PC-9 (cell line): Measurements from ENCODE around the gene ASTN2. TPM values are rescaled to one million over a fixed set of nuclear protein-coding genes. Genes with fewer than 3 reads are reported as not detected.

Source experiments
- BruUV-seq: library from RNA; stranded (reverse); fragments of 400-500 nt; replicated peaks from 2 replicates; lab custom pipeline; 2021; lab: Mats Ljungman, UMichigan
- CTCF ChIA-PET: fragments of 300-600 bp; sonication (Branson Sonifier 250); formaldehyde crosslinking; loops from one replicate; lab custom pipeline; 2022; ENCODE audit warnings: antibody characterized with exemption; lab: Charles Lee
- POLR2A ChIA-PET: fragments of 300-600 bp; sonication (Branson Sonifier 250); formaldehyde crosslinking; loops from one replicate; lab custom pipeline; 2022; ENCODE audit warnings: antibody characterized with exemption; ENCODE audit not compliant: unreplicated experiment; lab: Charles Lee
- DNase-seq, 2 experiments: peaks; one replicate each; pipeline versions ENCODE4 v3.0.0 to v3.0.0-alpha.2; 2015 to 2022; ENCODE audit warnings: mixed read lengths in 1 of 2
- H2AFZ ChIP-seq: fragments of 200-600 bp; sonication (generic); 2 replicates; pipeline ENCODE4 v1.8.1; 2017; ENCODE audit warnings: antibody characterized with exemption
- H3F3A ChIP-seq: fragments of 200-600 bp; sonication (generic); 2 replicates; pipeline ENCODE4 v1.8.1; 2017; ENCODE audit warnings: antibody characterized with exemption, mild to moderate bottlenecking, low read depth; ENCODE audit not compliant: insufficient read depth
- H3K27ac ChIP-seq: fragments of 200-600 bp; sonication (generic); 2 replicates; pipeline ENCODE4 v1.6.1; 2016; ENCODE audit warnings: mixed run types
- H3K27me3 ChIP-seq: fragments of 200-600 bp; sonication (generic); 2 replicates; pipeline ENCODE4 v1.6.1; 2016; ENCODE audit warnings: low read depth, mixed run types; ENCODE audit not compliant: insufficient read depth
- H3K36me3 ChIP-seq: fragments of 200-600 bp; sonication (generic); 2 replicates; pipeline ENCODE4 v1.6.1; 2016; ENCODE audit warnings: low read depth, mixed run types
- H3K4me1 ChIP-seq: fragments of 200-600 bp; sonication (generic); replicated peaks from 2 replicates; pipeline ENCODE4 v1.6.1; 2016; ENCODE audit warnings: mixed run types; ENCODE audit not compliant: insufficient read depth
- H3K4me2 ChIP-seq: fragments of 200-600 bp; sonication (generic); 2 replicates; pipeline ENCODE4 v1.6.1; 2017; ENCODE audit warnings: mixed run types
- H3K4me3 ChIP-seq: fragments of 200-600 bp; sonication (generic); 2 replicates; pipeline ENCODE4 v1.6.1; 2016; ENCODE audit warnings: mixed run types
- H3K79me2 ChIP-seq: fragments of 200-600 bp; sonication (generic); 2 replicates; pipeline ENCODE4 v1.6.1; 2017; ENCODE audit warnings: low read depth, mixed run types
- H3K9me2 ChIP-seq: fragments of 200-600 bp; sonication (generic); 2 replicates; pipeline ENCODE4 v1.8.1; 2017; ENCODE audit warnings: mild to moderate bottlenecking; ENCODE audit not compliant: insufficient read depth
- H3K9me3 ChIP-seq: fragments of 200-600 bp; sonication (generic); 2 replicates; pipeline ENCODE4 v1.8.1; 2016; ENCODE audit warnings: low read depth; ENCODE audit not compliant: insufficient read depth
- H4K20me1 ChIP-seq: fragments of 200-600 bp; sonication (generic); 2 replicates; pipeline ENCODE4 v1.8.1; 2017; ENCODE audit not compliant: insufficient read depth
- EZH2 ChIP-seq: fragments of 200-600 bp; sonication (generic); IDR thresholded peaks from 2 replicates; pipeline ENCODE4 v1.8.0; 2017; ENCODE audit warnings: antibody characterized with exemption, low read depth
- intact Hi-C: fragments of 100-400 bp; cut with micrococcal nuclease; formaldehyde crosslinking; loops from one replicate; pipeline ENCODE4 v1.10.0; 2022; ENCODE audit not compliant: unreplicated experiment
- total RNA-seq: library from RNA; stranded (reverse); gene quantifications from 2 replicates; pipeline ENCODE4 v1.2.3, GENCODE V29; 2021
- TF ChIP-seq, protein P1 (sequence below): fragments of 200-600 bp; sonication (generic); conservative IDR thresholded peaks from 2 replicates; pipeline ENCODE4 v1.6.1; 2017; ENCODE audit warnings: mixed run types, antibody characterized with exemption, mild to moderate bottlenecking, moderate library complexity

Gene ASTN2
- total RNA-seq, 1 experiment from 2014 or later, result 6.2 TPM

DNA sequence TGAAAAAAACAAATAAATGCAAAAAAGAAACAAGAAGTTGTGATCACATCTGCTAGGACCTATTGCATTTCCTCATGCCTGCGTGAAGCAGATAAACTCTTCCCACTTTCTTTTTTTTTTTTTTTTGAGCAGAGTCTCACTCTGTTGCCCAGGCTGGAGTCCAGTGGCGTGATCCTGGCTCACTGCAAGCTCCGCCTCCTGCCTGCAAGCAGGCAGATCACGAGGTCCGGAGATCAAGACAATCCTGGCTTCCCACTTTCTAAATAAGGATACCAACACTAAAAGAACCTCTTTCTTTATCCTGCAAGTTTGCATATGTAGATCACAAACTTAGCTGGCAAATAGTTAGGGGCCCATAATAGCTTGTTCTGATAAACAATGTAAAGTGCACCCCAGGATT, 128.6 kb downstream of the ASTN2 start:
- Histone ChIP-seq H3K4me1 (no peaks in the 10 kb centered on the region), H3K36me3 (no peaks in the 10 kb centered on the region), H3K27me3 (peaks cover 3% of the 10 kb centered on the region; the same call in 1 of the 2 replicates), H3K79me2 (no peaks in the 10 kb centered on the region), H3K4me2 (no peak overlapping the region), H4K20me1 (no peaks in the 10 kb centered on the region), H3K27ac (no peak overlapping the region), H3F3A (no peaks in the 10 kb centered on the region), H2AFZ (no peak overlapping the region), H3K9me3 (no peaks in the 10 kb centered on the region), H3K9me2 (no peaks in the 10 kb centered on the region), H3K4me3 (no peak overlapping the region)
- BruUV-seq, result no TSS peak
- TF ChIP-seq, protein P1, sequence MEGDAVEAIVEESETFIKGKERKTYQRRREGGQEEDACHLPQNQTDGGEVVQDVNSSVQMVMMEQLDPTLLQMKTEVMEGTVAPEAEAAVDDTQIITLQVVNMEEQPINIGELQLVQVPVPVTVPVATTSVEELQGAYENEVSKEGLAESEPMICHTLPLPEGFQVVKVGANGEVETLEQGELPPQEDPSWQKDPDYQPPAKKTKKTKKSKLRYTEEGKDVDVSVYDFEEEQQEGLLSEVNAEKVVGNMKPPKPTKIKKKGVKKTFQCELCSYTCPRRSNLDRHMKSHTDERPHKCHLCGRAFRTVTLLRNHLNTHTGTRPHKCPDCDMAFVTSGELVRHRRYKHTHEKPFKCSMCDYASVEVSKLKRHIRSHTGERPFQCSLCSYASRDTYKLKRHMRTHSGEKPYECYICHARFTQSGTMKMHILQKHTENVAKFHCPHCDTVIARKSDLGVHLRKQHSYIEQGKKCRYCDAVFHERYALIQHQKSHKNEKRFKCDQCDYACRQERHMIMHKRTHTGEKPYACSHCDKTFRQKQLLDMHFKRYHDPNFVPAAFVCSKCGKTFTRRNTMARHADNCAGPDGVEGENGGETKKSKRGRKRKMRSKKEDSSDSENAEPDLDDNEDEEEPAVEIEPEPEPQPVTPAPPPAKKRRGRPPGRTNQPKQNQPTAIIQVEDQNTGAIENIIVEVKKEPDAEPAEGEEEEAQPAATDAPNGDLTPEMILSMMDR, result no peak
- no peak for TF ChIP-seq EZH2
- intact Hi-C loops, result no loop called here
- ChIA-PET POLR2A (no interaction called here), CTCF (no interaction called here)
- no peak for DNase-seq

DNA sequence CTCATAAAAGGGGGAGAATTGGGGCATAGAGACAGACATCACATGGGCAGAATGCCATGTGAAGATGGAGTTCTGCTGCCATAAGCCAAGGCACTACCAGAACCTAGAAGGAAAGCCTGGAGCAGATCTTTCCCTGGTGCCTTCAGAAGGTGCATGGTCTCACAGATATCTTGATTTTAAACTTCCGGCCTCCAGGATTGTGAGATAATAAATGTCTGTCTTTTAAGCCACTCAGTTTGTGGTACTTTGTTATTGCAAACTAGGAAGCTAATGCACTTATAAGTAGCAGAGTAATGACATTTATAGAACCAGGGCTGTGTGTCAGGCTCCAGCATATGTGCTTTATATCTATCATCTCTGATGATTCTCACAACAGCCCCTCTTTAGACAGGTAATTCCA, 130.4 kb downstream of the ASTN2 start:
- Histone ChIP-seq H3K4me2 (no peak overlapping the region), H3K27me3 (peaks cover 9% of the 10 kb centered on the region; the same call in 1 of the 2 replicates), H3K4me3 (no peak overlapping the region), H3K9me3 (no peaks in the 10 kb centered on the region), H3K79me2 (no peaks in the 10 kb centered on the region), H2AFZ (no peak overlapping the region), H3K36me3 (no peaks in the 10 kb centered on the region), H3F3A (no peaks in the 10 kb centered on the region), H3K4me1 (no peaks in the 10 kb centered on the region), H4K20me1 (no peaks in the 10 kb centered on the region), H3K27ac (no peak overlapping the region), H3K9me2 (no peaks in the 10 kb centered on the region)
- TF ChIP-seq, protein P1, result no peak
- TF ChIP-seq EZH2, result no peak
- BruUV-seq, result no TSS peak
- ChIA-PET POLR2A (no interaction called here), CTCF (no interaction called here)
- intact Hi-C loops, result no loop called here
- DNase-seq, result no peak

DNA sequence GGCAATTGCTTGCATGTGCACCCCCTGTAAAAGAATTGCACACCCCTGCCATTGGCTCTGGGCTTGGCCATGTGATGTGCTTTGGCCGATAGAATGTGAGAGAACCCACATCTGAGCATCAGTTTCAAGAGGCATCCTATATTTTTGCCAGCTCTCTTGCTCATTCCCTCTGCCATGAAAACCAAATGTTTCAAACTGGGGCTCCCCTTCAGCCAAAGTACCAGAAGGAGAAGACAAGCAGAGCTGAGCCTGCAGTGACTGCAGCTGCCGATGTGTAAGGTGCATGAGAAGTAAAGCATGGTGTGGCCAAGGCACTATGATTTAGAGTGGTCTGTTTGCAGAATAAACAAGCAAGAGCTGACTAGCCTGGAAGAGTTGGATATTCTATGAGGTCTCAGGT, 132.3 kb downstream of the ASTN2 start:
- CTCF ChIA-PET, result interaction anchor here (0.7 kb wide), 1 partner anchor 548 kb away, joined by 8 read pairs; no protein-coding TSS in a partner anchor
- no peaks in the 10 kb centered on the region for H3K79me2 ChIP-seq
- TF ChIP-seq, protein P1, result no peak
- TF ChIP-seq EZH2, result no peak
- H3K4me1 ChIP-seq, result no peaks in the 10 kb centered on the region
- no peak for DNase-seq
- no peak overlapping the region for H2AFZ ChIP-seq
- H3F3A ChIP-seq, result no peaks in the 10 kb centered on the region
- H3K4me3 ChIP-seq, result no peak overlapping the region
- intact Hi-C loops, result no loop called here
- H3K9me3 ChIP-seq, result no peaks in the 10 kb centered on the region
- no peaks in the 10 kb centered on the region for H3K9me2 ChIP-seq
- no peaks in the 10 kb centered on the region for H3K36me3 ChIP-seq
- no peak overlapping the region for H3K4me2 ChIP-seq
- POLR2A ChIA-PET, result no interaction called here
- H4K20me1 ChIP-seq, result no peaks in the 10 kb centered on the region
- no TSS peak for BruUV-seq
- H3K27me3 ChIP-seq, result peaks cover 9% of the 10 kb centered on the region; the same call in 1 of the 2 replicates
- H3K27ac ChIP-seq, result no peak overlapping the region
